T-helper 9 cell (primary cell): Measurements from ENCODE around the gene FAM20B.
A peak's percentile ranks its signal among the peaks of the same experiment; 100 is the strongest.

Experiments
- DNase-seq: peaks from one replicate; pipeline ENCODE4 v3.0.0-alpha.2; 2020

FAM20B gene

DNA sequence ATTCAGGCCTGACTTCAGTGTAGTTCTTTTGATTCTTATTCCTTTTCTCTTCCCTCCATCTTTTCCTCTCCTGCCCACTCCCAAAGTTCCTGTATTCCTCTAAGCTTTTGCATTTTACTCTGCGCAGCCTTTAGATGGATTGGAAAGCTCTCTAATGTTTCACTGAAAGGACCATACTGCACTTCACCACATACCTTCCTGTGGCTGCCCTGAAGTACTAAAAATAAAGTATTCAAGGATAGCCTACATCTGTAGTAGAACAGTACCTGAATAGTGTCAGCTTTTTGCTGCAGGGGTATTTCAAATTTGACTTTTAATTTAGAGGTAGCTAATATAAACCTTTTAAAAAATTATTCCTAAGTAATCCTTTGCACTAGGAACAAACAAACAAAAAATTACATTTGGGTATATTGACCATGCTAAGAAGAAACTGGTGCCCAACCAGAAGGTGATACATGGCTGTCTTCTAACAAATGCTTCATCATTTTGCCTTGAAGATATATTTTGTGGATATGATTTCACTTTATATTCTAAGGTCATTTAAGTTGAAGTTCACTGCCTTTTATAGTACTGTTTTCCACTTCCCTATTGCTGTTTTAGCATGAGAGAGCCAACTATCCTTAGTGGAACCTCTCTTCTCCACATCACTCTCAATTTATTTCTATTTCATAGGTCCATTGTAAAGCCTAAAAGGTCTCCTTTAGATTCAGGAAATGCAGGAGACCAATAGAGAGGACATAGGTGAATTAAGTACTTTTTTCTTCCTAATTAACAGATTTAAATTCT is 22.8 kb downstream of the FAM20B start:
- DNase-seq, result no peak

DNA sequence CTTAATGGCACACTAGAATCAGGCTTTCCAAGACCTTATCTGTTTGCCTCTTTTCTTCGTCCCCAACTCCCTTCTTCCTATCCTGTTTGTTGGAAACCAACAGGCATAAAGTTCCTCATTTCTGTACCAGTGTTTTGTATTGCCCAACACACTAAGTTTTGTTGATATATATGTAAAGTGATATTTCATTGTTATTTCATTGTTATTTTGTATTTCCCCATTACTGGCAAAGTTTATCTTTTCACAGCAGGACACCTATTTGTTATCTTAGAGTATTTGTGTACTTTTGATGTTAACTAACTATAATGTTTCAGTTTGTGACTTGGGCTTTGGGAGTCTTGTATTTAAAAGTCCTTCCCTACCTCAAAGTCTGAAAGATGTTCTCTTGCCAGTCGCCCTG is 27.1 kb downstream of the FAM20B start:
- no peak for DNase-seq

DNA sequence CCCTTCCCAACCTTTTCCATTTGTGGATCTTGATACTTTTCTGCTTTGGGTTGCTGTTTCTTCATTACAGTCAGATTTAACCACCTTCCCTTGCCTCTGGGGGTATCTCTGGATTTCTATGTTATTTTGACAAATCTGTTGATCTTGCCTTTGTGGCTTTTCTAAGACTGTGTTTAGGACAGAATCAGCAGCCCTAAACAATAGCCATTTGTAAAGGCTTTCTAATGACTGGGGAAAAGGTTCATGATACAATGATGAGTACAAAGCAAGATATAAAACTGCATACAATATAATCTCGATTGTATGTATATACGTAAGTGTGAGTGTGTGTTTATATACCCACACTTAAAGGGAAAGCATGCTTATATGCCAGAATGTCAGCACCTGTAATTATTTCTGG is 27.8 kb downstream of the FAM20B start:
- no peak for DNase-seq

DNA sequence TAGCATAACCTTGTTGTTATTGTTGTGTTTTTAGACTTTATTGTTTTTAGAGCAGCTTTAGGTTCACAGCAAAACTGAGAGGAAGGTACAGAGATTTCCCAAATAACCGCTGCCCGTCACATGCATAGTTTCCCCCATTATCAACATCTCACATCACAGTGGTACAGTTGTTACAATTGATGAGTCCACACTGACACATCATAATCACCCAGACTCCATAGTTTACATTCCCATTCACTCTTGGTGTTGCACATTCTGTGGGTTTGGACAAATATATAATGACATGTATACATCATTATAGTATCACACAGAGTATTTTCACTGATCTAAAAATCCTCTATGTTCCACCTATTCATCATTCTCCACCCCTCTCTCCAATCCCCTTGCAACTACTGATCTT is 30.2 kb downstream of the FAM20B start:
- DNase-seq, result no peak

DNA sequence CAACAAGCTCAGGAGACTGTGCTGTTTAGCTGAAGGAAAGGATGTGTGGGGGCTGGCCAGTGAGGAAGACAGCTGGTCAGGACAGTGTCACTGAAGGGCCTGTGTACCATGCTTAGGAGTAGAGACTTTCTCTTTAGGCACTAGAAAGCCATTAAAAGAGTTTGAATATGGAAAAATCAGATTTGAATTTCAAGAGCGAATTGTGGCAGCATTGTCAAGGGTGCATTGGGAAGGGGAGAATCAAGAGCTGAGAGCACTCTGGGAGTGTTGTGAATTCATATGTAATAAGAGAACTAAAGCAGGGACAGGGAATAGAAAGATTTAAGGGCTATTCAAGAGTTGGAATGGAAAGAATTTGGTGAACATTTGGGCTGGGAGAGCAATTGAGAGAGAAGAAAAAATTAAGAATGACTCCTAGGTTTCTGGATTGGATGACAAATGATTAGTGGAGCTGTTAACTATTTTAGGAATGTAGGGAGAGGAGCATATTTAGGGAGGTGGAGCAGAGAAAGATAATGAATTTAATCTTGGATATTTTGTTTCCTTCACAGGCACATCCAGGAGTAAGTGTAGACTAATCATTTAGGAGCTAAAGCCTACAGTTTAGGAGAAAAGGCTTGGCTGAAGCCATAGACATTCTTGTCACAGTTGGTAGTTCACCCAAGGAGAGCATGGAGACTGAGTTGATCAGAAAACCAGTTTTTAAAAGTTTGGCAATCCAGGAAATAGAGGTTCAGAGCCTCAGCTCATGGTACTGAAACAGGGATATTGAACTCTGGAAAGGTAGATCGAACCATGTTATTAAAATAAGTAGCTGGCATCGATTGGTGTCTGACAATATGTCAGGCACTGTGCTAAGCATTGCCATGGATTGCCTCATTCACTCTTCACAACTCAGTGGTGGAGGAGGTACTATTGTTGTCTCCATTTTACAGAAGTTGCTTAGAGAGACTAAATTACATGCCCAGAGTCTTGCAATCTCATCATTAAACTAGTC is 33.1 kb downstream of the FAM20B start:
- DNase-seq, result no peak

DNA sequence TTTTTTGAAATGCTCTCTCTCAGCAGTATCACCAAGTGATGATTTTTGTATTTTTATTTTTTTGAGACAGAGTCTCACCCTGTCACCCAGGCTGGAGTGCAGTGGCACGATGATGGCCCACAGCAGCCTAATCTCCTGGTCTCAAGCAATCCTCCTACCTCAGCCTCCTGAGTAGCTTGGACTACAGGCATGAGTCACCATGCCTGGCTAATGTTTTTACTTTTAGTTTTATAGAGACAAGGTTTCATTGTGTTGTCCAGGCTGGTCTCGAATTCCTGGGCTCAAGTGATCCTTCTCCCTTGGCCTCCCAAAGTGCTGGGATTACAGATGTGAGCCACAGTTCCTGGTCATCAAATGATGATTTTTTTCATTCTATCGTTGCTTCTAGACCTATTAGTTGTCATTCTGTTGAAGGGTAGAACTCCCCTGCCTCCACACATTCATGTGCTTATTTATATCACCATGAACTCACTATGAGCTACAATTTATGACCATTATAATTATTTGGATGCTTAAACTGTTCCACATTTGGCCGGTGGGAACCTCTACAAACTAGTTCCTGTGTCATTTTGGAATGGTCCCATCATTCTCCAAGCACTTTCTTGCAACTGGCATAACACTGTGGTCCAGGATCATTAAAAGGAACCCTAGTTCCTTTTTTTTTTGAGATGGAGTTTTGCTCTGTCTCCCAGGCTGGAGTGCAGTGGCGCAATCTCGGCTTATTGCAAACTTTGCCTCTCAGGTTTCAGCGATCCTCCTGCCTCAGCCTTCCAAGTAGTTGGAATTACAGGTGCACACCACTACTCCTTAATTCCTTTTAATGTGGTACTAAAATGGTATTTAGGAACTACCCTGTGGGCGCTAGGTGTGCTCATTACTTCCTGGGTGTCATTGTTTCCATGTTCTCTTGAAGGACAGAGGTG is 35.9 kb downstream of the FAM20B start:
- no peak for DNase-seq

DNA sequence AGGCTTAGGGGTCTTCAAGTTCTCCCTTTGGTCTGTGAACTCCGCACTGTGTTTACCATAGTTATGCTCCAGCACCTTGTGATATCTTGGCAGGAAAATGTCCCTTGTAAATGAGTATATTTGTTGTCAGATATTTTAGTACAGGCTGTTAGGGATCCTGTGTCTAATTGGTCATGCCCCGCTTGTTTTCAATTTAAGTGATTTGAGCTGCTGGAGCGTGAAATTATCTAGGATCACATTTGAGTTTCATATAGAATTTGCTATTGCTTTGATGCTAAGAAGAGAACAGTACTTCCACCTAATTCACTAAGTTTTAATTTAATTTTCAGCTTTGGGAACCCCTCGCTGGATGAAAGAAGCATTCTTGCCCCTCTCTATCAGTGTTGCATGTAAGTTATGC is 40.8 kb downstream of the FAM20B start:
- DNase-seq, result no peak

DNA sequence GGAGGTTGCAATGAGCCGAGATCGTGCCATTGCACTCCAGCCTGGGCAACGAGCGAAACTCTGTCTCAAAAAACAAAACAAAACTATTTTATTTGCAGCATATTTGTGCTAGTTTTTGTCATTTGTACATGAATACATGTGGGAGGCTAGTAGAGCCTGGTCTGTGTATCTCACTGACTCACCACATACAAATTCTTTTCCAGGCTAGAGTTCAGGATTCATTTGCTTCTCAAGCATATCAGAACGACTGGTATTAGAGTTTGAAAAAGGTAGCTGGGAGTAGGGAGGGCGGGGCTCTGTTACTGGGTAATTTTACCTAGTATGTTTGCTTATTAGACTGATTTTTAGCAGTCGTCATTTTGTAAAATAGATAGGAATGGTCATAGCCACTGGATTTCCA is 51.7 kb downstream of the FAM20B start:
- DNase-seq, result no peak

DNA sequence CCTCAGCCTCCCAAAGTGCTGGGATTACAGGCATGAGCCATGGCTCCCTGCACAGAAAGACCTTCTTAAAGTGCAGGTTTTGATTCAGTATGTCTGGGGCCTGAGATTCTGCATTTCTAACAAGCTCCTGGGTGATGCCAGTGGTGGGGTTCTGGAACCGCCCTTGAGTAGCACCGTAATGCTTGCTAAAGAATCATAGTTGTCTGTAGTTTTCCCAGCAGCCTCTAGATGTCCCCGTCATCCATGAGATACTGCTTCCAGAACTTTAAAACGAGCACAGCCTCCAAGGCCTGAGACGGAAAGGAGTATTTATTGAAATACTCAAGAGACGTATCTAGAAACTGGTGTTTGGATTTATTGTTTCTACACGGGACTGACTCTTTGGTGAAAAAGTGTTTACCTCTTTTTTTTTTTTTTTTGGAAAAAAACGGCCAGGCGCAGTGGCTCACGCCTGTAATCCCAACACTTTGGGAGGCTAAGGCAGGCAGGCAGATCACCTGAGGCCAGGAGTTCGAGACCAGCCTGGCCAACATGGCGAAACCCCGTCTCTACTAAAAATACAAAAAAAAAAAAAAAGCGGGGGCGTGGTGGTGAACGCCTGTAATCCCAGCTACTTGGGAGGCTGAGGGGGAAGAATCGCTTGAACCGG is 53.5 kb downstream of the FAM20B start:
- DNase-seq, result peak; percentile 9

DNA sequence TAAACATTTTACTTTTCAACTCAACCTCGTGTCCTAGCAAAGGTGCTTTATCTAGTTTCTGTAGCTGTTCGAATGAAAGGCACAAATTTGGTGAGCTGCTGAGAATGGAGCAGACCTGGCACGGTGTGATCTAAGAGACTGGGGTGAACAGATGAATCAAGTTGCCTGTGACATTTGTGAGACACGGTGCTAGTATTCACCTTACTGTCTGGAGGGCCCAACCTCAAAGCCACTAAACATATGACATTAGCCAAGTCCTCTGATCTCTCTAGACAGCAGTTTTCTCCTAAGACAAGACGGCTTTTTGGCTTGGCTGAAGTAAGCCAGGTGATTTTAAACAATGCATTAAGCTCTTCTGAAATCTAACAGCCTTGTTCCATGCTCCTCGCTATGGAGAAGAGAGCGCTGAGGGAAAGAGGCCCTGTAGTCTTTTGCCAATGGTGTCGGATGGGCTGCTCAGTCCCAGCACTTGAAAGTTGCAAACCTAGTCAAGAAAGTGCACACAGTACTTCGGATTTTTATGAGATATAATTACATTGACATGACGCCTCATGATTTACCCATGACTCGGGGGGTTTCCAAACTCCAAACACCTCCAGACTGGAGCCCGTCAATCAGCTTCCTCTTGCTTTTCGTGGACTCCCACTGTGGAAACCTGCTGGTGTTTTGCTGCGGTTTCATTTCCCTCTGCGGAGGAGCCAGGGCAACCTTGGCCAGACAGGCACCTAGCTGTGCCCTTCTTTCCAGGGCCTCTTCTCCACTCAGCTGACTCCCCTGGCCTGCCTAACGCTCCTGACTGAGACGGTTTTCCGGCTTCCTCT is 55.4 kb downstream of the FAM20B start:
- peak; percentile 41 for DNase-seq

DNA sequence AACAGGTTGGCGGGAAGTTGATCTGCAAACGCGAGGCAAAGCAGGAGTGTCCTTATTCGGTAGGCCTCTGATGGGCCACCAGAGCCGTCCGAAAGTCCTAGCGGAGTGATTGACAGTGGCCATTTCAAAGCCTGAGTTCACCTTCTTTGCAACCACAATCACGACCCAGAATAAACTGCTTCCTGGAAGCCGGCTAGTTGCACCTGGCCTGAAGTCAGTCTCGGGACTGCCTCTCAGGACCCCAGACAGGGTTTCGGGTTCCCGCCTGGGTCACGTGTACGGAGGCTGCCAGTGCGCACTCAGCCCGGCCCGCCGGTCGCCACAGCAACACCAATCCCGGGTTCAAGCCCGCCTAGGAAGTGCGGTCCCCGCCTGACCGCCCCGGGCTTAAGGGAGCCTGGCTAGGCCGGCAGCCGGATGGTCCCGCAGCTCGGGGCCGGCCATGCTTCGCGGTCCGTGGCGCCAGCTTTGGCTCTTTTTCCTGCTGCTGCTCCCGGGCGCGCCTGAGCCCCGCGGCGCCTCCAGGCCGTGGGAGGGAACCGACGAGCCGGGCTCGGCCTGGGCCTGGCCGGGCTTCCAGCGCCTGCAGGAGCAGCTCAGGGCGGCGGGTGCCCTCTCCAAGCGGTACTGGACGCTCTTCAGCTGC is 56.1 kb downstream of the FAM20B start, which contains the start of gene TOR3A:
TSS of gene TOR3A (plus strand) at position 384 of the 646 bp plus-strand sequence. CDS start at position 443, 59 bp downstream.
- peak; percentile 63 for DNase-seq

DNA sequence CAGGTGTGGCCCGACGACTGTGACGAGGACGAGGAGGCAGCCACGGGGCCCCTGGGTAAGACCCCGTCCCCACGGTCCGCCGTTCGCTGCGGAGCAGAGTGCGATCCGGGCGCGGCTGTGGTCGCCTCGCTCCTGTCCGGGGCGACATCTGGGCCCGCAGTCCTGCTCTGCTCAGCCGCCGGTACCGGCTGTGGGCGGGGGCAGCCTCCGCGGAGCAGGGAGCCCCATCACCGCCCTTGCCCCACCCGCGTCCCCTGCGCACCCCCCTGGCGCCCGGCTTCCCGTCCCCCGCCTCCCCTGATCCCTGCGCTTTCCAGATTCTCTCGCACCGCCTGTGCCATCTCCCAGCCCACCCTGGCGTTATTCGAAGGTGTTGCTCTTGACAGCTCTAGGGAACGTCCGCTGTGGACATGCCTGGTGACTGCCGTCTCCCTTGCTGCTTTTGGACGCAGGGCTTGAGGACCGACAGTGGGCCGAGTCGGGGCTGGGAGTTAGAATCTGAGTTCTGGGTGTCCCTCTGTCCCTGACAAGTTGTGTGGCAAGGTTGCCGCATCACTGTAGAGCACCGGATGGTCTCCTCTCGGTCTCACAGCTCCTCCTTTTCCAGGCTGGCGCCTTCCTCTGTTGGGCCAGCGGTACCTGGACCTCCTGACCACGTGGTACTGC is 56.8 kb downstream of the FAM20B start:
- peak; percentile 25 for DNase-seq

DNA sequence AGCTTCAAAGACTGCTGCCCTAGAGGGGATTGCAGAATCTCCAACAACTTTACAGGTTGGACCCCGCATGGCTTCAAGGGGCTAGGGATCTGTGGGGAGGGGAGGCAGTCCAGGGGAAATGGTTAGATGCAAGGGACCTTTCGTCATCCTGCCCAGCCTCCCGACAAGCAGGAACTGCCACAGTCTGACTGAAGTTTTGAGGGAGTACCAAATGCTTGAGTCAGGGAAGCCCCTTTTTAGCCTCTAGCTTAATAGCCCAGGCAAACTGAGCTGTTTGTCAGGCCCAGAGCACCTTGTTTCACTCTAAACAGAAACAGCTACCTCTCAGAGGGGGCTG is 57.3 kb downstream of the FAM20B start:
- DNase-seq, result peak; percentile 21

DNA sequence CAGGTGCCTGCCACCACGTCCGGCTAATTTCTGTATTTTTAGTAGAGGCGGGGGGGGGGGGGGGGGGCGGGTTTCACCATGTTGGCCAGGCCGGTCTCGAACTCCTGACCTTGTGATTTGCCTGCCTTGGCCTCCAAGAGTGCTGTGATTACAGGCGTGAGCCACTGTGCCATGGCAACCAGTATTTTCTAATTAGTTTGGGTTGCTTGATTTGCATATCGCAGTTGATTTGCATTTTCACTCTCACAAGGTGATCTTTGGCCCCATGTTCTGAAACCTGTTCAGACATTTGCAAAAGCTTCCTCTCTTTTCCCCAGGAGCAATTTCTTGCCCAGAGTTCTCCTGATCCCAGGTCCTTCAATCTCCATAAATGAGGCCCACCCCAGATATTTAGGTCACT is 57.8 kb downstream of the FAM20B start:
- DNase-seq, result no peak

DNA sequence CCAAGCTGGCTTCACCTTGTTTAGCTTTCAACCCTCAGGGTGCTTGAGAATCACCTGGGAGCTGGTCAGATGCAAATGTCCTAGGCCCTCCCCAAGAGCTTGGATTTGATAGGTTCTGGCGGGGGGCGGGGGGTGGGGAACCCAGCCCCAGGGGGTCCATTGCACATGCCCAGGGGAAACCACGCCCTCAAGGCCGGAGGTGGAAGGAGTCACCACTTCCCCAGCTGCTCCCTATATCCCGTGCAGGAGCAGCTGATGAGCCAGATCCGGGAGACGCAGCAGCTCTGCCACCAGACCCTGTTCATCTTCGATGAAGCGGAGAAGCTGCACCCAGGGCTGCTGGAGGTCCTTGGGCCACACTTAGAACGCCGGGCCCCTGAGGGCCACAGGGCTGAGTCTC is 62.0 kb downstream of the FAM20B start:
- DNase-seq, result no peak

DNA sequence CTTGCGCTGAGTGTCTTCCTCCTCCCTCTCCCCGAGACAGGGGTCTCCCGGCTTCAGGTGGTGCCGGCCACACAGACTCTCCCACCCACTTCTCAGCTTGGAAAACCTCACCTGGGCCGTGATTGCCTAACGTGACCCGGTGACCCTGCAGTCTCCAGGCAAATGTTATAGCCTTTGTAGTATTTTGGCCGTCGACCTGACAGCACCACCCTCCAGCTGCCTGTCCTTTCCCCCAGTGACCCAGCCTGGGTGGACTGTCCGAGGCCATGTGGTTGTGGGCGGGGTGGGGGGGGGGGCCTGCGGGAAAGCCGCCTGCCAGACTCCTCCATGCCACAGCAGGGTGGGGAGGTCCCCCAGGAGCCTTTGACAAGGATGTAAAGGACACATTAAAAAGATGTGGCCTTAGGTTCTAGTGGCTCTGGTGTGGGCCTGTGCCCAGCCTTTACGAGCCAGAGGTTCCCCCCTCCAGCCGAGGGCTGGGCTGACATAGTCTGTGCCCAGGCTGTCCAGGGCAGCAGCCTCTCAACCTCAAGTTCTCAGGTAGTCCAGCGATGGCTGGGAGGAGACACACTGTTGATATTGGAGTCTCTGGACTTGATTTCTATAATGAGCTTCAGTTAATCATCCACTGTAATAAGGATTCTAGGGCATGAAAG is 64.3 kb downstream of the FAM20B start:
- no peak for DNase-seq

DNA sequence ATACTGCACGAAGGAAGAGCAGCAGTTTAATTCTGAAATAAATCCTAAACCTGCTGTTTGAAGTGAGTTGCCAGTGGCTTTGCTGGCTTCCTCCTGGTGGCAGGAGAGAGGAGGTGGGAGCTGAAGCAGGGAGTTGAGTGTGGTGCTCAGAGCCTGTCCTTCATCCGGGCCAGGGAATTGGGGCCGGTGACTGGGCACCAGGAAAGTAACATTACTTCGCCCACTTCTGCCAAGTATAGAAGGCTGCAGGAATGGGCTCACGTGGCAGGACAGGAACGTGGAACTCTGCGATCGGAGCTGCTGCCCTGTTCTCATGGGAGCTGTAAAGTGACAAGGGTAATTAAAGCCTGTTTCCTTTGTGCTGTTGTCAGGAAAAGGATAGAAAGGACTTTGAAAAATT is 64.8 kb downstream of the FAM20B start:
- DNase-seq, result no peak

DNA sequence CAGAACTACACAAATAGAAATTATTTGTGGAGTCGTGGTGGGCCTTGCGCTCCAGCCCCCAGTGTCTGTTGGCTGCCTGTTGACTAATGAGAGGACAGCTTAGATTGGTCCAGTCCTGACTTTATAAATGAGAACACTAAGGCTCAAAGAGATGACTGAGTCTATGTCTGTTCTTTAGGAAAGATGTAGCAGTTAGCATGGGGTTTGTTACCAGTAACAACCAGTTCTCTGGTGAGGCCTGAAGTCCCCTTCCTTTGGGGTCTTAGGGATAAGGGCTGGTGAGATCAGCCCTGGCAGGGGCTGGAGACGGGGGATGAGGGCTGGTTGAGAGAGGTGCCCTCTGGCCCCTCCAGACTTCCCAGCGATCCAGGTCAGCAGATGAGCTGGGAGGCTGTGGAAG is 65.2 kb downstream of the FAM20B start:
- DNase-seq, result no peak

DNA sequence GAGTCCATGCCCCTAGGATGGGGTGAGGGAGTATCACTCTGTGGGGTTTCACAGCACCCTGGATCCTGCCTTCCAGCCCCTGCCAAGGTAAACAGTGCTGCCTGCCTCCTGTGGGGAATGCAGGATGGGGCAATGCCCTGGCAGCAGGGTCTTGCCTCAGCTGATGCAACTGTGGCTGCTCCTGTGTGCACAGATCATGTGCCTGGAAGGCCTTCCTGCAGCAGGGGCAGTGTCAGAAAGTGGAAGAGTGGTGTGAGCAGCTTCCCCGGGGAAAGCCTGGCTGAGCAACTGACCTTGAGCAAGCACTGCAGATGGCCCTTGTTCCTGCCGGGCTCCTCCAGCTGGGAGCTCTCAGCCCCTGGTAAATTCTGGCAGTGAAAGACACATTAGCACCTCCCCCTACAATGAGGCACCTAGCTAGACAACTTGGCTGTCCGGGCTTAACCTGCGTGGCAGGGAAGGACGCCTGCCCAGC is 66.0 kb downstream of the FAM20B start:
- no peak for DNase-seq
